ENCODE results near the gene CHST11.

Gene CHST11

DNA sequence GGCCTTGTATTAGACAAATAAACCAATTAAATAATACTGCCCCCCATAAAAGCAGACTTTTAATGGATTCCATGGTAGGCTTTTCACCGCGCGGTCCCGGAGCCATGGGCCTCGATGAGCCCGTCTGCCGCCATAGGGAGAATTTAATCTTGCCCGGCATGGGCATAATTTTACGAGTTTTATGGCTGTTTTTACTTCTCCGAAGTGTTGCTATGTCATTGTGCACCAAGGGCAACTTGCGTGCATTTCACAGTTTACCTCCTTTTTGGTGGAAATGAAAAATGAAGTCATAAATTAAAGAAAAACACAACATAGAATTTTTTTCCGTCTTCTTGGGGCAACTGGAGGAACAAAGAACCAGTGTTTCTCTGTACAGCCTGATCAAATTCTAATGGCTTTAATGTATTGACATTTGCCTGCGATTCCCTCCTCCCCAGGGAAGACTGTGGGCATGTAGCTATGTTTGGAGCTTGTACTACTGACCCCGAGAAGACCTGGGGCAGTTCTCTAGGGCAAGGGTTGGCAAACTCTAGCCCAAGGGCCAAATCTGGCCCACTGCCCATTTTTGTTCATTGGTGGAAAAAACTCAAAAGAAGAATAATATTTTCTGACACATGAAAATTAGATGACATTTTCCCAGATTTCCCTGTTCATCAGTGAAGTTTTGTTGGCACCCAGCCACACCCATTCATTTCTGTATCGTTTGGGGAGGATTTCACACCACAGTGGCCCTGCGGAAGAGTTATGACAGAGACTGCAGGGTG is 142.7 kb downstream of the CHST11 start:
- H3K4me3 ChIP-seq (ENCODE audit: low read depth, low read length), result no peak overlapping the region
- DNase-seq (ENCODE audit: low read depth), result no peak
- TF ChIP-seq CTCF (IDR thresholded peaks at IDR 0.05; ENCODE audit: control insufficient read depth, extremely low read depth, insufficient read depth), result no peak

DNA sequence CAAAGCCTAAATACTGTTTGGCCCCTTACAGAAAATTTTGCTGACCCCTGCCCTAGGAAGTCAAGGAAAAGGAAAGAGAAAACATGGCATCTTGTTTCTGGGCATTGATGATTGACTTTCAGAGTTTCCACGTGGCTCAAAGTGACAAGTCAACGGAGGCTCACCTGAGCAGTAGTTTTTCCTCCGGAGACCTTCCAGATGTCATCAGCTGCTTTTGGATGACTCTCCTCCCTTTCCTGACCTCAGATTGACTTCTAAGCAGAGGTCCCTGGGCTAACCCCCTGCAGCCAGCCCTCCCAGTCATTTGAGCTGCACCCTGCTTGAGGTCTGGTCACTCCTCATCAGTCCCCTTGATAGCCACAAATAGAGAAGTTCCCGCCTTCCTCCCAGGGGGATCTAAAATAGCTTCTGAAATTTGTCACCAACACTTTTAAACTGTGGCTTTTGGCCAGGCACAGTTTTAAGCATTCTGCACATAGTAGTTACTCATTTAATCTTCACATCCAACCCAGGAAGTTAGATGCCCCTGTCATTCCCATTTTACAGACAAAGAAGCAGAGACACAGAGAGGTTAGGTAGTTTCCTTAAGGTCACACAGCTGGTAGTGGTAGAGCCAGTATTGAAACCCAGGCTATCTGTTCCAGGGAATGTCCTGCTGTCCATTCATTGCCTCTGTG is 143.4 kb downstream of the CHST11 start:
- DNase-seq (ENCODE audit: low read depth), result no peak
- H3K4me3 ChIP-seq (ENCODE audit: low read depth, low read length), result no peak overlapping the region
- no peak for TF ChIP-seq CTCF (IDR thresholded peaks at IDR 0.05; ENCODE audit: control insufficient read depth, extremely low read depth, insufficient read depth)

GRCh38 chr12:104600790-104601739 is 144.3 kb downstream of the CHST11 start:
- H3K4me3 ChIP-seq (ENCODE audit: low read depth, low read length), result no peak overlapping the region
- no peak for DNase-seq (ENCODE audit: low read depth)
- no peak for TF ChIP-seq CTCF (IDR thresholded peaks at IDR 0.05; ENCODE audit: control insufficient read depth, extremely low read depth, insufficient read depth)

DNA sequence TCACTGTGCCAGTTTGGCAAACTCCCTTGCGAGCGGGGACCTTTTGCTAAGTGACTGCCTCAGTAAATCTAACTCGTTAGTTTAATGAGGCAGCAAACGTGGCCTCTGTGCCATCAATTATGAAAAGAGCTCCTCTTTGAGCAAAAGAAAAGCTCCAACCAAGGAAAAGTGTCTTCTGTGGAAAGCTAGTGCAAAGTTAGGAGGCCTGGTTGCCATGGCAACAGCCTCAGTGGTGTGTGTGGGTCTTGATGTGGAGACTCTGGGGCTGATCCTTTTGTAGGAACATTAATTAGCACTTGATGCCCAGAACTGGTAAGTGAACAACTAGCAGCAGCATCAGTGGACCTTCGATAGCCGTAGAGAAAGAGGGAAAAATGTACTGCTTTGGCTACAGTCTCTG is 145.7 kb downstream of the CHST11 start:
- no peak for TF ChIP-seq CTCF (IDR thresholded peaks at IDR 0.05; ENCODE audit: control insufficient read depth, extremely low read depth, insufficient read depth)
- no peak overlapping the region for H3K4me3 ChIP-seq (ENCODE audit: low read depth, low read length)
- DNase-seq (ENCODE audit: low read depth), result no peak

DNA sequence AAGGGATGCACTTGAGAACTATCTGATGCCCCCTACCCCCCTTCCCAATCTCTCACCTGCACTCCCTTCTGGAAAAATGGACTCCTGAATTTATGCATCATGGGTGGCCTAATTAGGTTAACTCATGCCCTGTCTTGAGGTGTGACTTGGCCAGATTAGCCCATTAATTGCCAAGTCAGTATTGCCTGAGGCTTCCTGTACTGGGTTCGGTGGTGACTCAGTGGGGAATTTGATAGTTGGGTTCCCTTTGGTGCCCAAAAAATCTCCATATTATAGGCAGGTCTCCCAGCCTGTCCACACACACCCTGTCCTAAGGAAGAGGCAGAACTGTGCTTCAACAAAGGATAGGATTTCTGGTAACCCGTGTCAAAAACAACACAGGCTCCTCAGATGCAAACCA is 146.1 kb downstream of the CHST11 start:
- H3K4me3 ChIP-seq (ENCODE audit: low read depth, low read length), result no peak overlapping the region
- TF ChIP-seq CTCF (IDR thresholded peaks at IDR 0.05; ENCODE audit: control insufficient read depth, extremely low read depth, insufficient read depth), result no peak
- DNase-seq (ENCODE audit: low read depth), result no peak

GRCh38 chr12:104603545-104603973 is 146.8 kb downstream of the CHST11 start:
- DNase-seq (ENCODE audit: low read depth), result no peak
- no peak overlapping the region for H3K4me3 ChIP-seq (ENCODE audit: low read depth, low read length)
- no peak for TF ChIP-seq CTCF (IDR thresholded peaks at IDR 0.05; ENCODE audit: control insufficient read depth, extremely low read depth, insufficient read depth)
